Measurements from ENCODE around the gene C14orf132.

Gene C14orf132

DNA sequence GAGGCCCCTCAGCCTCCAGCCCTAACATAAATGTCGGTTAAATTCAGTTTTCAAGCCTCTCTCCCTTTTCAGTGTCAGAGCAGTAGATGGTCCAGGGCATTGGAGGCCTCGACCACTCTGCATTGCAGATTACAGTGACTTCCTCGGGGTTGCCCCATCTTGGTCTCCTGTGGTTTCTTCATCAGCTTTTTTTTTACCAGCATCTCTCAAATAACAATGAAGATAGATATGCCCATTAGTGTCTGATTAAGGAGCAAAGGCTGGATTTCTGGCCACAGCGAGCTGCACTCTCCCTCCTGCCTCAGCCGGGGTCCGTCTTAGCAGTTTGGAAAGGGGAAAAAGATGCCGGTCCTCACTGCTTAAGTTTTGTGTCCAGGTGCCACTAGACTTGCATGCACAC lies 49.7 kb downstream of the C14orf132 start:
- no peaks in the 10 kb centered on the region for H3K27me3 ChIP-seq (ENCODE audit: insufficient read depth, low read depth, severe bottlenecking)
- H3K27ac ChIP-seq: peak overlapping the region; percentile 90
- TF ChIP-seq, protein P1, sequence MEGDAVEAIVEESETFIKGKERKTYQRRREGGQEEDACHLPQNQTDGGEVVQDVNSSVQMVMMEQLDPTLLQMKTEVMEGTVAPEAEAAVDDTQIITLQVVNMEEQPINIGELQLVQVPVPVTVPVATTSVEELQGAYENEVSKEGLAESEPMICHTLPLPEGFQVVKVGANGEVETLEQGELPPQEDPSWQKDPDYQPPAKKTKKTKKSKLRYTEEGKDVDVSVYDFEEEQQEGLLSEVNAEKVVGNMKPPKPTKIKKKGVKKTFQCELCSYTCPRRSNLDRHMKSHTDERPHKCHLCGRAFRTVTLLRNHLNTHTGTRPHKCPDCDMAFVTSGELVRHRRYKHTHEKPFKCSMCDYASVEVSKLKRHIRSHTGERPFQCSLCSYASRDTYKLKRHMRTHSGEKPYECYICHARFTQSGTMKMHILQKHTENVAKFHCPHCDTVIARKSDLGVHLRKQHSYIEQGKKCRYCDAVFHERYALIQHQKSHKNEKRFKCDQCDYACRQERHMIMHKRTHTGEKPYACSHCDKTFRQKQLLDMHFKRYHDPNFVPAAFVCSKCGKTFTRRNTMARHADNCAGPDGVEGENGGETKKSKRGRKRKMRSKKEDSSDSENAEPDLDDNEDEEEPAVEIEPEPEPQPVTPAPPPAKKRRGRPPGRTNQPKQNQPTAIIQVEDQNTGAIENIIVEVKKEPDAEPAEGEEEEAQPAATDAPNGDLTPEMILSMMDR (IDR thresholded peaks at IDR 0.05; ENCODE audit: low read depth, low read length): no peak
- DNase-seq: no peak
- no peak overlapping the region for H3K4me3 ChIP-seq (ENCODE audit: low read depth, low read length)
- peaks cover 26% of the 10 kb centered on the region for H3K36me3 ChIP-seq
- H3K9me3 ChIP-seq (ENCODE audit: severe bottlenecking): no peaks in the 10 kb centered on the region

DNA sequence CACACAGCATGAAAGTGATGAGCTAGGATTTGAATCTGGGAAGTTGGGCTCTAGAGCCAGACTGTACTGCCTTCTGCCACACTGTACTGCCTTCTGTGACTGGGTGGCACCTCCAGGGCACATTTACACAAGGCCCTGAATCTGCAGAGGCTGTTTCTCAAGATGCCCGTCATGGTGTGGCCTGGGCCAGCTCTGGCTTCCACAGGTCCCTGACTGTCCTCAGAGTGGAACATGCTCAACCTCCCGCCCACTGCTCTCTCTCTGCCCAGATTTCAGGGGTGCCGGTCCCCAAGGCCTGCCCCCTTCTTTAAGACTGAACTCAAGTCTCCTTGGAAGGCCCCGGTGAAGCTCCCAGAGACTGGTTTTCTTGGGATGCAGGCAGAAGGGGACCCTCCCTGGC lies 50.2 kb downstream of the C14orf132 start:
- peaks cover 26% of the 10 kb centered on the region for H3K36me3 ChIP-seq
- H3K9me3 ChIP-seq (ENCODE audit: severe bottlenecking): no peaks in the 10 kb centered on the region
- TF ChIP-seq, protein P1 (IDR thresholded peaks at IDR 0.05; ENCODE audit: low read depth, low read length): no peak
- H3K27me3 ChIP-seq (ENCODE audit: insufficient read depth, low read depth, severe bottlenecking): no peaks in the 10 kb centered on the region
- peak overlapping the region; percentile 90 for H3K27ac ChIP-seq
- DNase-seq: no peak
- H3K4me3 ChIP-seq (ENCODE audit: low read depth, low read length): no peak overlapping the region

DNA sequence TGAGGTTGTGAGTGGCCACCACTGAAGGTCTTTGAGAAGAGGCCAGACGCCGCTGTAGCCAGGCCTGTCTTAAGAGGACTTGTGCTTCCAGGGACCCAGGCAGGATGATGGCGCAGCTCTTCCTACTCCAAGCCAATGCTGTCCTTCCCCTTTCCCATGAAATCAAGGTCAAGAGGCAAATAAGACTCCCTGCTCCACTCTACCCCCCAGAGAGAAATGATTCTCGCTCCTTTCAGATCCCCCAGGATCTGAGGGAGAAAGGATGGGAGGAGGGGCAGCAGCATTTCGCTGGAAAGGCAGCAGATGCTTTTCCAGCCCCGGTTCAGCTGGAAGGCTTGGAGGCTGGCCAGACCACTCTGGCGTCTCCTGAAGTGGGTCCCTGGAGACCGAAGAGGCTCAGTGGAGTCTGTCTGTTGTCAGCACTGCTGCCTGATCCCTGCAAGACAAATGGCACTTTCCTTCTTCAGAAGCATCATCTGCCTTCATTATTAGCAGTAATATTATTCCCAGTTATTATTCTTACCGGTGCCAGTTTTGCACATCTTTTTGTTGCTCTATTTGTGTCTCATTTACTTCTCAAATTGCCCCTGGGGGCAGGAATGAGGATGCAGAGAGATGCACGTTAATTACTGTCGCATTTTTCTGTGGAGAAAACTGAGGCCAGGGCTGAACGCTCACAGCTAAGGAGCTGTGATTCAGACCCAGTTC lies 51.4 kb downstream of the C14orf132 start:
- TF ChIP-seq, protein P1 (IDR thresholded peaks at IDR 0.05; ENCODE audit: low read depth, low read length): no peak
- no peaks in the 10 kb centered on the region for H3K27me3 ChIP-seq (ENCODE audit: insufficient read depth, low read depth, severe bottlenecking)
- peak overlapping the region; percentile 90 for H3K27ac ChIP-seq
- peak; percentile 64 for DNase-seq
- H3K9me3 ChIP-seq (ENCODE audit: severe bottlenecking): no peaks in the 10 kb centered on the region
- H3K4me3 ChIP-seq (ENCODE audit: low read depth, low read length): no peak overlapping the region
- peaks cover 26% of the 10 kb centered on the region for H3K36me3 ChIP-seq

DNA sequence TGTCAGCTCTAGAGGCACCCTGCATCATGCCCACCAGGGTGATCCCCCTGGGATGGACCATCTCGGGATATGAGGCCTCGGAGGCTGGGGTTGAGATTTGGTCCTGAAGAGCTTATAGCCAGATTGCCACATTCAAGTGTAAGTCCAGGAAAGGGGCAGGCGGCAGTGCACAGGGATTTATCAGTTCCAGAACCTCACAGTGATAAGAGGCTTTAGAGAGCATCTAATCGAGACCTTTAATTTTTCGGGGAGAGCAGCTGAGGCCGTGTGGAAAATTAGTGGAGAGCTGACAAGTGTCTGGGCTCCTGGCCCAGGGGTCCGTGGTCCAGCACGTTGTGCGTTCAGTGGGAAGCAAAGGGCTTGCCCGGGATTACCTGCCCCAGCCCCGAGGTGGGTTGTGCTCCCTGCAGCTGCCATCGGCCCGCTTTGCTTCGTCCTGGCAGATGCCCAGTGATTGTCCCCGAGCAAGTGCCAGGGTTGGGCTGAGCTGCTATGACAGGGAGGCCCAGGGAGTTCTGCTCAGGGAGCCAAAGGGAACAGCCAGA lies 52.1 kb downstream of the C14orf132 start:
- TF ChIP-seq, protein P1 (IDR thresholded peaks at IDR 0.05; ENCODE audit: low read depth, low read length): no peak
- H3K27ac ChIP-seq: peak overlapping the region; percentile 90
- no peak overlapping the region for H3K4me3 ChIP-seq (ENCODE audit: low read depth, low read length)
- H3K36me3 ChIP-seq: peaks cover 26% of the 10 kb centered on the region
- no peaks in the 10 kb centered on the region for H3K9me3 ChIP-seq (ENCODE audit: severe bottlenecking)
- no peaks in the 10 kb centered on the region for H3K27me3 ChIP-seq (ENCODE audit: insufficient read depth, low read depth, severe bottlenecking)
- peak; percentile 66 for DNase-seq

DNA sequence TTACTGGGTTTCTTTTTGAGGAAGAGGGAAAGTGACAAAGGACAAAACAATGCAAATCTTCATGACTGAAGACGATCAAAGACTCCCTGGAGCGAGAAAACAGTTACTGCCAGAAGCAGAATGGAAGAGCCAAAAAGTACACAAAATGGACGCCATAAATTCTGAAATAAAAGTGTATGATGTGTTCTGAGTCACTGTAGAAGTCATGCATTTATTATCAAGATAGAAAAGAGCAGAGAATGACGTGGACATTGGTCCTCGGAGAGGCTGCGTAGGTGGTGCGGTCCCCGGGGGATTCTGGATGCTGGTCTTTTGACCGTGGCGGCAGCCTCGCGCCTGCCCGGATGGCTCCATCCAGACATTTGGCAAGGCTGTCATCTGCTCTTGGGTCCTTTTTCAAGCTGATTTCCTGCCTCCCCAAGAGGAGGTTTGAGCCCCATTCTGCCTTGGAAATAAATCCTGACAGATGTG lies 52.8 kb downstream of the C14orf132 start:
- no peak overlapping the region for H3K27ac ChIP-seq
- H3K4me3 ChIP-seq (ENCODE audit: low read depth, low read length): no peak overlapping the region
- DNase-seq: no peak
- H3K27me3 ChIP-seq (ENCODE audit: insufficient read depth, low read depth, severe bottlenecking): no peaks in the 10 kb centered on the region
- H3K9me3 ChIP-seq (ENCODE audit: severe bottlenecking): no peaks in the 10 kb centered on the region
- H3K36me3 ChIP-seq: peaks cover 18% of the 10 kb centered on the region
- TF ChIP-seq, protein P1 (IDR thresholded peaks at IDR 0.05; ENCODE audit: low read depth, low read length): no peak
